GM20431 (cell line): ENCODE measurements around the gene SNHG17.
"Not testable (repeated sequence)": the region's sequence is repeated elsewhere in the genome, so short reads cannot be mapped to it uniquely, and the experiment has no call there.

Experiments
- in situ Hi-C: fragments of 300-500 bp; cut with MseI, MboI; formaldehyde crosslinking; loops from one replicate; pipeline ENCODE4 v1.15.0; 2020; ENCODE audit warnings: low sequenced_read_pairs; ENCODE audit not compliant: unreplicated experiment

The SNHG17 gene

DNA sequence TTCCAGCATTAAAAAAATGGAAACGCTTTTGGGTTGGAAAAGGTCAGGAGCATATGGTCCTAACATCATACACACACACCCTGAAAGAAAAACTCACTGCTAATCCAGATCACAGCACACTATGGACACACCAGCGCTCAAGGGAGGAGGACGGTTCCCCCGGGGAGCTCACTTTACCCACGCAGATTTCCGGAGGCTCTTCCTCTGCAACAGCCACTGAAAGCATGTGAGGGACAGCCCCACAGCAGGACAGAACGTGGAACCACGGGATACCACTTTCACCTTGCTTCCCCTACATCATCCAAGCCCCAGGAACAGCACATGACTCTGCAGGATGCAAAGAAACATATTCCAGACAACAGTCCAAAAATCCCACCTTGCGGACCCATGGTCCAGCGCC is 13.2 kb downstream of the SNHG17 start:
- in situ Hi-C loops: no loop called here

DNA sequence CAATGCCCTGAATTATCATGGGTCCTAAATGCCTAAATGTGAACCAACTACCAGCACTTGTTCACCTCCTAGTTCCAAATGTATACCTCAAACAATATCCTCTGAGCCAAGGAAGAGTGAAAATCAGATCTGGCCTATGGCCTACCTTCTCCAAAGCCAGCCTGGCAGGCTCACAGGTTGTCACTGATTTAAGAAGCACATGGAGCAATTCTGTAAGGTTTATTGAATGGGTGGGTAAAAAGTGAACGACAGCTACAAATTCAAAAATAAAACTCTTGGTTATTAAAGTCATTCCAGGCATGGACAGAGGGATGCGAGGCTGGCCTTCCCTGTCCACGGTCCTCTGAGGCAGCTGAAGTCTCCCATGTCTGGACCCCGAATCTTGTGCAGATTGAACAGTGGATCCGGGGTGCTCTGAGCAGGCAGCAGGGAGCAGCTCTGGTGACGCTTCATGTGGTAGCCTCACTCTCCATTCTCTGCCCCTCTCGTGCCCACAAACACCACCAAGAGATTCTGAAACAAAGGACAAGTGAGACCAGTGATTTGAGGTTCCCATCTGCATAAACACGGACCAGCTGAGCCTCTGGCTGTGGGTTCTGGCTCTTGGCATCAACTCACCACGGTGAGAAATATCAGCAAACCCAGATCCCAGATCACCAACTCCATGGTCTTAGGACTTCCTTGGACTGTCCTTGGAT is 14.6 kb downstream of the SNHG17 start:
- in situ Hi-C loops: no loop called here

DNA sequence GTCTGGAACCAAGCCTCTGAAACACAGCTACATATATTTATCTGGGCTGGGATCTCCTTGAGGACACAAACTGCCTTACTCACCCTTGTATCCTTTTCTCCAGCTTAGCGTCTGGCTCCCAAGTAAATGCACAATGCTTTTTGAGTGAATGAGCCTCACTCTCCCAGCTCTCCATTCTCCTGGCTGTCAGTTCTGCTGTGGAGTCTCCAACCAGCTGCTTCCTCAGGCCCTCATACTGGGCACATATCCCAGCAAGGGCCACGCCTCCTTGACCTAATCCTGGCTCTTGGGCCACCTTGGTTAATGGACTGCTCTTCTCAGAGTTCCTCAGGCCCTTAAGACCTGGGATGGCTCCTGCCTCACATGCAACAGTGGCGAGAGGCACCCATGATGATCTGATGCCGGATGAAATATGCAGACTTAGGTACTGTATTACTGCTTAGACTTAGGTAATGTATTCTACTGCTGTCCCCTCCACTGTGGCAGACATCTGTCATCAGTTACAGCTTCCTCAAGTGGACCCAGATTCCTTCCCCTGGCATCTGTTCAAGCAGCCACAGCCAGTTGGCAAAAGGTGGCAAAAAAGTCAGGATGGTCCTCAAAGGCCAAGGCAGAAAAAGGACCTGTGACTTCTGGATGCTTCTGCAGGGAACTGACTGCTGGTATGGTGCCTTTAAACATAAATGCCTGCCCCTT is 16.5 kb downstream of the SNHG17 start:
- in situ Hi-C loops: no loop called here

DNA sequence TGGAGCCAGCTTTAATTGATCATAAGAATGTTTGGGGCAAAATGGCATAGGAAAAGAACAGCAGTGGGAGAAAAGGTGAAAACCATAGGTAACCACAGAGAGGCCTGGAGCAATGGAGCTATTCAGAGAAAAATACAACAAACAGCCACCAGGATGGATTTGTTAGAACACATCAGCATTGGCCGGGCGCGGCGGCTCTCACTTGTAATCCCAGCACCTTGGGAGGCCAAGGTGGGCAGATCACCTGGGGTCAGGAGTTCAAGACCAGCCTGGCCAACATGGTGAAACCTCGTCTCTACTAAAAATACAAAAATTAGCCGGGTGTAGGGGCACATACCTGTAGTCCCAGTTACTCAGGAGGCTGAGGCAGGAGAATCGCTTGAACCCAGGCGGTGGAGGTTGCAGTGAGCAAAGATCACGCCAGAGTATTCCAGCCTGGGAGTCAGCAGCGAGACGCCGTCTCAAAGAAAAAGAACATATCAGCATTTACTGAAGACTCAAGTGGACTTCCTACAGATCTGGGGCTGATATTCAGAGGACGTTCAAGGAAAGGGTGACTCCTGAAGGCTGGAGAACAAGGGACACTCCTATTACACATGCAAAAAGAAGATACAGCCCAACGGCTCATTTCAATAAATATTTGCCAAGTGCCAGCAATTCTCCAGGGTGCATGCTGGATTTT is 20.2 kb downstream of the SNHG17 start:
- in situ Hi-C loops: no loop called here

DNA sequence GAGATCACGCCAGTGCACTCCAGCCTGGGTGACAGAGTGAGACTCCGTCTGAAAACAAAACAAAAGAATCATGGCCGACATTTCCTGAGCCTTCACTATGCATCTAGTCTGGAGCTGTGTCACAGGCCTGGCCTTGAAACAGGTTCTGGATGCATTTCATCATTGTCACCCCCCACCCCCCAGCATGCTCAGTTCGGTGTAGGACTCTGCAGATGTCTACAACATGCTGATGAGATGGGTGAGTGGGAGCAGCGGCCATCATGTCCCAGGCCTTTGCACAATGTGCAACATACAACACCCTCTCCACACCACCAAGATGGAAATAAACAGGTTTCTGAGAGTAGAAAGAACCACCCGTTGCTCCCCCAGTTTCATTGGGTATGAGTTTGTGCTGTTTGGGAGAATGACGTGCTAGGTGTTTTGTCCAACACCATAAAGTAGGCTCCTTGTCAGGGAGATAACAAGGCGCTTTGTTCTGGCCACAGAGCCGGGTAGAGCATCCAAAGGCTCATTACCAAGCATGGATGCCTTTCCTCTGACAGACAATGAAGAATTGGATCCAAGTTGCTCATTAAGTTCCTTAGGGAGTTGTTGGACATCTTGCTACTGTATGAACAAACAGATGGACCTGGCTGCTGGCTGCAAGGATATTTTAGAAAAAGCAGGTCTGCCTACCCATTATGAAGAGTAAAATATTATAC is 22.1 kb downstream of the SNHG17 start:
- in situ Hi-C loops: no loop called here

DNA sequence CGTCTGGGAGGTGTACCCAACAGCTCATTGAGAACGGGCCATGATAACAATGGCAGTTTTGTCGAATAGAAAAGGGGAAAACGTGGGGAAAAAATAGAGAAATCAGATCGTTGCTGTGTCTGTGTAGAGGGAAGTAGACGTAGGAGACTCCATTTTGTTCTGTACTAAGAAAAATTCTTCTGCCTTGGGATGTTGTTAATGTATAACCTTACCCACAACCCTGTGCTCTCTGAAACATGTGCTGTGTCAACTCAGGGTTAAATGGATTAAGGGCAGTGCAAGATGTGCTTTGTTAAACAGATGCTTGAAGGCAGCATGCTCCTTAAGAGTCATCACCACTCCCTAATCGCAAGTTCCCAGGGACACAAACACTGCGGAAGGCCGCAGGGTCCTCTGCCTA is 27.3 kb downstream of the SNHG17 start:
- in situ Hi-C loops: not testable (repeated sequence)

DNA sequence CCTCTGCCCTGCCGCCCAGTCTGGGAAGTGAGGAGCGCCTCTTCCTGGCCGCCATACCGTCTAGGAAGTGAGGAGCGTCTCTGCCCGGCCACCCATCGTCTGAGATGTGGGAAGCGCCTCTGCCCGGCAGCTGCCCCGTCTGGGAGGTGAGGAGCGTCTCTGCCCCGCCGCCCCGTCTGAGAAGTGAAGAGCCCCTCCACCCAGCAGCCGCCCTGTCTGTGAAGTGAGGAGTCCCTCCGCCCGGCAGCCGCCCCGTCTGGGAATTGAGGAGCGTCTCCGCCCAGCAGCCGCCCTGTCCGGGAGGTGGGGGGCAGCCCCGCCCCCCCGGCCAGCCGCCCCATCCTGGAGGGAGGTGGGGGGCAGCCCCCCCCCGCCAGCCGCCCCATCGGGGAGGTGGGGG is 27.8 kb downstream of the SNHG17 start:
- in situ Hi-C loops: no loop called here

DNA sequence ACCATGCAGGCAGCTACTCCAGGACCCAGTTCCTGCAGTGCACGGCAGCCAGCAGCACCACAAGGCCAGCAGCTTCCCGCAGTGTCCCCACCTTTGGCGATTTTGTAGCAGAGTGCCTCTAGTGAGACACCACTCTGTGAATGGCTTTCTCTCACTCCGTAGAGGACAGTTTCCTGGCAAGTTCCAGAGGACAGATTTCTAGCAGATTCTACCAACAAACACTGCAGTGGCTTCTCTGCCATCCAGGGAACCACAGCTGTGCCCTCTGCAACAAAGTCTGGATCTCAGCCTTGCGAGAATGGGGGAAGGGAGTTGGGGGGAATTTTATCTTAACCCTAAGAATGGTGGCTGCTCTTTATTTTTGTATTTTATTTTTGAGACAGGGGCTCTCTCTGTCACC is 28.7 kb downstream of the SNHG17 start:
- in situ Hi-C loops: no loop called here

DNA sequence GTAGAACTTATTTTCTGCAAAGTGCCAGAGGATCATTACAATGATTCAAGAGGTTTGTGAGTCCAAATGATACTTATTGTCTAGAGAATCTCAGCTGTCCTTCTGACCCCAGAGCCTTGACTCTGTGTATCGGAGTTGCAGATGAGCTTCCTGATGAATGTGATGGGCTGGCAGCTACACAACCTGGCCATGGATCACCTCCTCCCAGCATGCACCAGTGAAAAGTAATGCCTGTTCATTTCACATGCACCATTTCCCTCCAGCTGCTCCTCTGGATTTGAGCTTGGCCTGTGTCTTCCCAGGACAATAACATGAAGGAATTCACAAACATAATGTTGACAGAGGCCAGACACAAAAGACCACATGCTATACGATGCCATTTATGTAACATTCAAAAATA is 30.0 kb downstream of the SNHG17 start:
- in situ Hi-C loops: no loop called here

DNA sequence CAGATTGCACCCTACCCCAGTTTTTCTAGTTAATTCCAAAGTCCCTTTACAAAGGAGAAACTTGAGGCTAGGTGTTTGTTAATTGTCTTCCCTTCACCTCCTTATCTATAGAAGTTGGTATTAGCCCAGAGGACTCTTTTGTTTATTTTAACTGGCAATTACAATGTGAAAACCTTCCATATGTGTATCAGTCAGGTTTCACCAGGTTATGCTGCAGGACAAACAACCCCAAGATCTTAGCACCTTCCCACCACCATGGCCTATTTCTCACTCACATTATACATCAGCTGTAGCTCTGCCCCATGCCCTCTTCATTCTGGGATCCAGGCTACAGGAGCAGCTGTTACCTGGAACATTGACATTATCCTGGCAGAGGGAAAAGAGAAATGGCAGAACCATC is 31.1 kb downstream of the SNHG17 start:
- in situ Hi-C loops: no loop called here

DNA sequence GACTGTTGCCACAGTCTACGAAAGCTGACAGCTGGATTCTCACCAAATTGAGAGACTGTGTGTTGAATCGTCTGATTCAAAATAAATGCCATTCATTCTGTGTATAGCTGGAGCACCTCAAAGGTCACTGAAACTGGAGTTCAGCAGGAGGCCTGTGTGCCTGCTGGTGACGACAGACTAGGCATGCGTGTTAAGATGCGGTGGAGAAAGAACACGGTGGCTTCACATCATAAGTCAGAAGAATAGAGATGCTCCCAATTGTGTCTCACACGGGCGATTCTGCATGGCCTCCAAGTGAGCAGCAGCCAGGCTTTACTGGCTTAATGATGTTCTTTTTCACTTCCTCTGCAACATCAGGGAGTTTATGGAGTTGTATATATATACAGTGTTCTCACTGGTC is 32.3 kb downstream of the SNHG17 start:
- in situ Hi-C loops: no loop called here

DNA sequence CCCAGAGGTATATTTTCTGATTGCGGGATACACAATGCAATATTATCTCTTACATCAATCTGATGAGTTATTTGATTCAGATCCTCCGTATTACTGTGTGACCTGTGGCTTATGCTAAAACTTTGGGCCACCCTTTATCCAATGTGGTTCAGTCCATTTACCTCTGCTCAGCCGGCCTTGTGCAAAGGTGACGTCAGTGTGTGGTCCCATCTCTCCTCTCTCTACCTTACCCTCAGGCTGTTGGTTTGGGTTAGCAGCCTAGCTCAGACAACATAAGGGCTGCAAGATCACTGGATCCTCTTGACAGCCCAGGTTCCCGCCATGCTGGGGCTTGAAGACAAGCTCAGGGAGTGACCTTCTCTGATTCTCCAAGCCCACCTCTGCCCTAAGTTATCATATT is 33.0 kb downstream of the SNHG17 start:
- in situ Hi-C loops: no loop called here

DNA sequence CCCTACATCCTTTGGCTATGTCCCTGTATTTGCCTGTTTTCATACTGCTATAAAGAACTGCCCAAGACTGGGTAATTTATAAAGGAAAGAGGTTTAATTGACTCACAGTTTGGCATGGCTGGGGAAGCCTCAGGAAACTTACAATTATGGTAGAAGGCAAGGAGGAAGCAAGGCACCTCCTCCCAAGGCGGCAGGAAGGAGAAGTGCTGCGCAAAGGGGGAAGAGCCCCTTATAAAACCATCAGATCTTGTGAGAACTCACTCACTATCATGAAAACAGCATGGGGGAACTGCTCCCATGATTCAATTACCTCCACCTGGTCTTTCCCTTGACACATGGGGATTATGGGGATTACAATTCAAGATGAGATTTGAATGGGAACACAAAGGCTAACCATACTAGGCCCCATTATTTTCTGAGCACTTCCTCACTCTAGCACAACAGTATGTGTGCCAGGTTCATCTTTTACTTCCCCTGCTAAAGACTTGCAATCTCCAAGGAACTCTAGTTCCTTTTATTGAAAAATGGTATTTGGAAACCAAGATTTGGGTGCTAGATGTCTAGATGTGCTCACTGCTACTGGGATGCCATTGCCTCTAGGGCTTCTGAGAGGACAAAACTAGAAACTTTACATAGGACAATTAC is 39.3 kb downstream of the SNHG17 start:
- in situ Hi-C loops: not testable (repeated sequence)

DNA sequence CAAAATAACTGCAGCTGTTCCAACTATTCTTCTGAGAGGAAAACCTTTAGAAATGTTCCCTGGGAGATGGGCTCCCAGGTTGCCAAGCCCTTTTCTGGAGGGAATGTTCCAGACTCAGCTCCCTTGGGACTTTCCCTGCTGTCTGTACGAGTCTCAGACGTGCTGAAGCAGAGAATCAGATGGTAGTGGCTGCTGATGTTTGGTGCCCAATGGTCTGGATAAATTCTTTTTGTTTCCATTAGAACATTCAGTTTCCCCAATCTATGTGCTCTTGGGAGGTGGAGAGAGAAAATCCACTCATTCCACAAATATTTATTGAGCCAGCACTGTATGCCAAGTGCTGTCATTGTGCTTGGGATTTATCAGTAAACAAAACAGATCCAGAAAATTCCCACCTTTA is 40.0 kb downstream of the SNHG17 start:
- in situ Hi-C loops: no loop called here

DNA sequence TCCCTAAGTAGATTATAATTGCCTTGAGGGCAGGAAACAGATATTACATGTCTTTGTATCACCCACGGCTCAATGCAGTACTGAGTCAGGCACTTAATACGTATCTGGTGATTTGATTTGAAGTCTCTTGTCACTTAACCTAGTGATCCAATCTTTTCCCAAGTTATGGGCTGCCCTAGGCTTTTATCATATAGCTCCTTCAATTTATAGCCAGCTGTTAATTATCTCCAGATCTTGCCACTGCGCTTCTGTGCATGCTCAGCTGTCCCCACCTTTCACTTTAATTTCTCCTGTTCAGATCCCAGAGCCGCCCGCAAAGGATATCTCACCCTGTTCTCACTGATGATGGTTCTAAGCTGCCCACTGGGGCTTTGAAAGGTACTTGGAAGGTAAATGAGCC is 41.9 kb downstream of the SNHG17 start:
- in situ Hi-C loops: no loop called here

DNA sequence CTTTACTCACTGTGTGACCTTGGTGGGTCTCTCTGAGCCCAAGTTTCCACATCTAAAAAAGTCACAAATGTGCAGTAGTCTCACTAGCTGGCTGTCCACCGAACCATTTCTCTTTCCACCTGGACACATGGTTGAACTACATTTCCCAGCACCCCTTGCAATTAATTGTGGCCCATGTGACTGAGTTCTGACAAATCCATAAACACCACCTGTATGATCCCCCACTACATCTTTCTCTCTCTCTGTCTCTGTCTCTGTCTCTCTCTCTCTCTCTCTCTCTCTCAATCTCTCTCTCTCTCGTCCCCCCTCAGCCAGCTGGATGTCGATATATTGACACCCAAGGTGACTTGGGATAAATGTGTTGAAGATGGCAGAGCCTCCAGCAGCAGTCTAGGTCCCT is 42.8 kb downstream of the SNHG17 start:
- in situ Hi-C loops: no loop called here

DNA sequence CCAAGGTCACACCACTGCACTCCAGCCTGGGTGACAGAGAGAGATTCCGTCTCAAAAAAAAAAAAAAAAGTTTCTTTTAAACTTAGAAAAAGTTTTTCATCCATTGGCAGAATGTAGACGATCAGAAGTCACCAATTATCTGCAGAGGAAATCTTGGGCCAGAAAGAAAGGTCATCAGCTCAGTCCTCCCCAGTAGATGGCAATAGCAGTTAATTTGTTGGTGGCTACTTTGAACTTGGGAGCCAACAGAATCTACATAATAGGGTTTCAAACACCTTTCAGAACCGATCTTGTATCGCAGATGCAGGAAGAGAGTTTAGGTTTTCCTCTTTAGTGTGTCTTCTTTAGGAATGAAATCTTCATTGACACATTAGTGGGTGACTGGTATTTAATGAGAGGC is 47.2 kb downstream of the SNHG17 start:
- in situ Hi-C loops: no loop called here

DNA sequence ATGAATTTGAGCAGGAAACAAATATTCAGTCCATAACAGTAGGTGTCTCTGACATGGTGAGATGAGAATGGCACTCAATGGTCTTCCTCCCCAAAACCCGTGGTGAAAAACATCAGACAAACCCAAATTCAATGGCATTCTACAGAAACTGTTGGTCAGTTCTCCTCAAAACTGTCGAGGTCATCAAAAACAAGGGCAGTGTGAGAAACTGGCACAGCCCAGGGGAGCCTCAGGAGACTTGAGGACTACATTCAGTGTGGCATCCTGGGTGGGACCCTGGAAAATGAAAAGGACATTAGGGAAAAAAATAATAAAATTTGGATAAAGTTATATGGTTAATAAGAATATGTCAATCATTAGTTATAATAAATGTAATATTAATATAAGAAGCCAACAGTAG is 48.3 kb downstream of the SNHG17 start:
- in situ Hi-C loops: no loop called here

DNA sequence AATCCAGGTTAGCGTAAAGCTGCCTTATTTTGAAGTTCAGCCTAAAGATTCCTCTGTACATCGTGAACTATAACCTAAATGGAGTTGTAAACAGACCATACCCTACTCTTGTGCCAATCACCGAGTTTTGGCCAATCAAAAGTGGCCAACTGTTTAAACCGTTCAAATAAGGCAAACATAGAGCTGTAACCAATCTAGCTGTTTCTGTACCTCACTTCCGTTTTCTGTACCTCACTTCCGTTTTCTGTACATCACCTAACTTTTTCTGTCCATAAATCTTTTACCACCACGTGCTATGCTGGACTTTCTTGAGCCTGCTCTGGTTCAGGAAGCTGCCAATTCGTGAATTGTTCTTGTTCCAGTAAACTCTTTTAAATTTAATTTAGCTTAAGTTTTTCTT is 49.1 kb downstream of the SNHG17 start:
- in situ Hi-C loops: no loop called here

DNA sequence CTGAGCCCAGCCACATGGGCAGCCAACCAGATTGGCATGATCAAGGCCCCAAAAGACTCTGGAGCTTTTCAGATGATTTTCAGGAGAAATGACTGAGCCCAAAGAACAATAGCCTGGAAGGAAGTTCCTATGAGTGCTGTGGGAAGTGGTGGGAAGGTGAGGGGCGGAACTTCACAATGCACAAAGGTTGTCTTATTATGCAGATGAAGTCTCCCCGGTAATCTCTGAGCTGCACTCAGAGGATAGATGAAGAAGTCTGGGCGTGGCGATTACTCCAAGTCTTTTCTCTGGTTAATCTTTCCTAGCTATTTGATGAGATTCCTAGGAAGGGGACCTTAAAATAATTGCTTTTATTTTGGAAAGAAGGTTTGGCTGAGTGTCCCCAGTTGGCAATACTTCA is 52.0 kb downstream of the SNHG17 start:
- in situ Hi-C loops: no loop called here
